Sigmoid colon (tissue), 4 donors: ENCODE measurements around the gene KLK14.

Source experiments
- EP300 ChIP-seq, 4 donors: sonication (generic); formaldehyde crosslinking; IDR thresholded peaks; one replicate each; pipeline ENCODE4 v1.6.1; 2017; ENCODE audit warnings: antibody characterized with exemption in 4 of 4
- POLR2A ChIP-seq, 2 donors: fragments of 450-650 bp; IDR thresholded peaks; one replicate each; pipeline ENCODE4 v1.6.1; 2016; ENCODE audit warnings: antibody characterized with exemption in 2 of 2, mild to moderate bottlenecking in 2 of 2, moderate library complexity in 2 of 2
- POLR2AphosphoS5 ChIP-seq, 4 donors: sonication (generic); formaldehyde crosslinking; IDR thresholded peaks; one replicate each; pipeline ENCODE4 v1.6.1; 2017; ENCODE audit warnings: antibody characterized with exemption in 4 of 4
- TF ChIP-seq, protein P1 (sequence below), 4 experiments: fragments of 450-650 bp in 3 of 4; fragments of 200-600 bp in 1 of 4; IDR thresholded peaks; one replicate each; pipeline ENCODE4 v1.5.1; 2016 to 2019; ENCODE audit warnings: antibody characterized with exemption in 4 of 4, mild to moderate bottlenecking in 3 of 4, moderate library complexity in 2 of 4

DNA sequence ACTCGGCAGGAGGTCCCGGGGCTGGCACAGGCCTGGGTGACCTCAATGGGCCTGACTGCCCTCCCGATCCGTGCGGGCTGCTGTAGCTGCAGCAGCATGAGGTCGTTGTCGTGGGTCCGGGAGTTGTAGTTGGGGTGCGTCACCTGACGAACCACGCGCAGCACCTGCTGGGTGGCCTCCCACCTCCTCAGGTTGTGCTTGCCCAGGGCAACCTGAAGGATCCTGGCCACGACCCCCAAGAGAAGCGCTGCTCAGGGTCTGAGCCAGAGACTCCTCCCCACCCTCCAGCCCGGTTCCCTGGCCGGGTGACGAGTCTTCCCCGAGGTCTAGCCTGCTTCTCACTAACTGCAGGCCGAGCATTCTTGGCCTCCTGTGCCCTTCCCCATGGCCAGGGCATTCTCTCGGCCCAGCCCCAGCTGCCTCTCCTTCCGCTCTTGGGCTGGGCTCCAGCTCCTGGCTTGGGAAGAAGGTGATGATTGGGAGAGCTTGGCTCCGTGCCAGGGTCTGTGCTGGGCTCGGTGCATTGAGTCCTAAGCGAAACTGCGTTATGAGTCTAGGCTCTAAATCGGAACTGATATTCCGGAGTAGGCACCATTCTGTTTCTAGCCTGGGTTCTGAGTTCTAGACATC lies 3.1 kb downstream of the KLK14 start:
- TF ChIP-seq POLR2AphosphoS5 (IDR thresholded peaks at IDR 0.05) (no peak), POLR2A (IDR thresholded peaks at IDR 0.05) (no peak), EP300 (IDR thresholded peaks at IDR 0.05) (no peak)
- TF ChIP-seq, protein P1, sequence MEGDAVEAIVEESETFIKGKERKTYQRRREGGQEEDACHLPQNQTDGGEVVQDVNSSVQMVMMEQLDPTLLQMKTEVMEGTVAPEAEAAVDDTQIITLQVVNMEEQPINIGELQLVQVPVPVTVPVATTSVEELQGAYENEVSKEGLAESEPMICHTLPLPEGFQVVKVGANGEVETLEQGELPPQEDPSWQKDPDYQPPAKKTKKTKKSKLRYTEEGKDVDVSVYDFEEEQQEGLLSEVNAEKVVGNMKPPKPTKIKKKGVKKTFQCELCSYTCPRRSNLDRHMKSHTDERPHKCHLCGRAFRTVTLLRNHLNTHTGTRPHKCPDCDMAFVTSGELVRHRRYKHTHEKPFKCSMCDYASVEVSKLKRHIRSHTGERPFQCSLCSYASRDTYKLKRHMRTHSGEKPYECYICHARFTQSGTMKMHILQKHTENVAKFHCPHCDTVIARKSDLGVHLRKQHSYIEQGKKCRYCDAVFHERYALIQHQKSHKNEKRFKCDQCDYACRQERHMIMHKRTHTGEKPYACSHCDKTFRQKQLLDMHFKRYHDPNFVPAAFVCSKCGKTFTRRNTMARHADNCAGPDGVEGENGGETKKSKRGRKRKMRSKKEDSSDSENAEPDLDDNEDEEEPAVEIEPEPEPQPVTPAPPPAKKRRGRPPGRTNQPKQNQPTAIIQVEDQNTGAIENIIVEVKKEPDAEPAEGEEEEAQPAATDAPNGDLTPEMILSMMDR (IDR thresholded peaks at IDR 0.05), result no peak
